ENCODE data around the gene STON1. TPM values are rescaled to one million over a fixed set of nuclear protein-coding genes. Genes with fewer than 3 reads are reported as not detected.
"Not testable (repeated sequence)": the region's sequence is repeated elsewhere in the genome, so short reads cannot be mapped to it uniquely, and the experiment has no call there.

STON1 gene
- total RNA-seq, 1 donor from 2014 or later: 0.93 TPM

- no peaks in the 10 kb centered on the region for H3K4me1 Mint-ChIP-seq
- H3K27me3 Mint-ChIP-seq: no peaks in the 10 kb centered on the region
- DNase-seq: no peak
- H3K4me3 Mint-ChIP-seq: no peak overlapping the region
- H3K27ac Mint-ChIP-seq: no peak overlapping the region
- intact Hi-C loops (cut with micrococcal nuclease): no loop called here
- no peaks in the 10 kb centered on the region for H3K9me3 Mint-ChIP-seq
- no peaks in the 10 kb centered on the region for H3K36me3 Mint-ChIP-seq (ENCODE audit: low read depth)
Observed at GRCh38 chr2:48540237-48540935, 10.4 kb downstream of the STON1 start.

GRCh38 chr2:48541666-48542389 lies 11.9 kb downstream of the STON1 start:
- no peaks in the 10 kb centered on the region for H3K9me3 Mint-ChIP-seq
- H3K36me3 Mint-ChIP-seq (ENCODE audit: low read depth): no peaks in the 10 kb centered on the region
- no peaks in the 10 kb centered on the region for H3K4me1 Mint-ChIP-seq
- no peak overlapping the region for H3K4me3 Mint-ChIP-seq
- intact Hi-C loops (cut with micrococcal nuclease): no loop called here
- no peak for DNase-seq
- H3K27me3 Mint-ChIP-seq: no peaks in the 10 kb centered on the region
- H3K27ac Mint-ChIP-seq: no peak overlapping the region

- no peak overlapping the region for H3K27ac Mint-ChIP-seq
- intact Hi-C loops (cut with micrococcal nuclease): no loop called here
- no peak for DNase-seq
- H3K36me3 Mint-ChIP-seq (ENCODE audit: low read depth): no peaks in the 10 kb centered on the region
- no peak overlapping the region for H3K4me3 Mint-ChIP-seq
- H3K27me3 Mint-ChIP-seq: no peaks in the 10 kb centered on the region
- H3K4me1 Mint-ChIP-seq: no peaks in the 10 kb centered on the region
- H3K9me3 Mint-ChIP-seq: no peaks in the 10 kb centered on the region
Observed at GRCh38 chr2:48543895-48544294, 13.9 kb downstream of the STON1 start.

GRCh38 chr2:48545244-48545643 lies 15.3 kb downstream of the STON1 start:
- Mint-ChIP-seq H3K4me1 (no peaks in the 10 kb centered on the region), H3K27me3 (no peaks in the 10 kb centered on the region), H3K36me3 (ENCODE audit: low read depth) (no peaks in the 10 kb centered on the region), H3K27ac (no peak overlapping the region), H3K9me3 (no peaks in the 10 kb centered on the region), H3K4me3 (no peak overlapping the region)
- no peak for DNase-seq
- intact Hi-C loops (cut with micrococcal nuclease): no loop called here

GRCh38 chr2:48548840-48549239 lies 18.9 kb downstream of the STON1 start:
- intact Hi-C loops (cut with micrococcal nuclease): no loop called here
- H3K27ac Mint-ChIP-seq: no peak overlapping the region
- no peak overlapping the region for H3K4me3 Mint-ChIP-seq
- no peaks in the 10 kb centered on the region for H3K27me3 Mint-ChIP-seq
- H3K36me3 Mint-ChIP-seq (ENCODE audit: low read depth): no peaks in the 10 kb centered on the region
- no peaks in the 10 kb centered on the region for H3K9me3 Mint-ChIP-seq
- DNase-seq: no peak
- H3K4me1 Mint-ChIP-seq: no peaks in the 10 kb centered on the region

- H3K27ac Mint-ChIP-seq: no peak overlapping the region
- H3K4me1 Mint-ChIP-seq: no peaks in the 10 kb centered on the region
- no peak overlapping the region for H3K4me3 Mint-ChIP-seq
- DNase-seq: no peak
- intact Hi-C loops (cut with micrococcal nuclease): no loop called here
- H3K36me3 Mint-ChIP-seq (ENCODE audit: low read depth): no peaks in the 10 kb centered on the region
- no peaks in the 10 kb centered on the region for H3K9me3 Mint-ChIP-seq
- H3K27me3 Mint-ChIP-seq: no peaks in the 10 kb centered on the region
Observed at GRCh38 chr2:48549972-48550371, 20.0 kb downstream of the STON1 start.

- H3K4me1 Mint-ChIP-seq: no peaks in the 10 kb centered on the region
- H3K36me3 Mint-ChIP-seq (ENCODE audit: low read depth): no peaks in the 10 kb centered on the region
- H3K27ac Mint-ChIP-seq: no peak overlapping the region
- H3K27me3 Mint-ChIP-seq: no peaks in the 10 kb centered on the region
- H3K9me3 Mint-ChIP-seq: no peaks in the 10 kb centered on the region
- intact Hi-C loops (cut with micrococcal nuclease): no loop called here
- no peak for DNase-seq
- H3K4me3 Mint-ChIP-seq: no peak overlapping the region
Observed at GRCh38 chr2:48551548-48551947, 21.6 kb downstream of the STON1 start.

- H3K27me3 Mint-ChIP-seq; intact Hi-C loops (cut with micrococcal nuclease); H3K9me3 Mint-ChIP-seq; H3K4me3 Mint-ChIP-seq; H3K4me1 Mint-ChIP-seq; H3K27ac Mint-ChIP-seq; H3K36me3 Mint-ChIP-seq (ENCODE audit: low read depth); DNase-seq: not testable (repeated sequence)
Observed at GRCh38 chr2:48555071-48555470, 25.1 kb downstream of the STON1 start.

- H3K36me3 Mint-ChIP-seq (ENCODE audit: low read depth): no peaks in the 10 kb centered on the region
- no peak overlapping the region for H3K4me3 Mint-ChIP-seq
- H3K27me3 Mint-ChIP-seq: no peaks in the 10 kb centered on the region
- no peaks in the 10 kb centered on the region for H3K9me3 Mint-ChIP-seq
- intact Hi-C loops (cut with micrococcal nuclease): no loop called here
- H3K4me1 Mint-ChIP-seq: no peaks in the 10 kb centered on the region
- H3K27ac Mint-ChIP-seq: no peak overlapping the region
- DNase-seq: no peak
Observed at GRCh38 chr2:48558456-48558855, 28.5 kb downstream of the STON1 start.

GRCh38 chr2:48560546-48561209 lies 30.7 kb downstream of the STON1 start:
- no peaks in the 10 kb centered on the region for H3K36me3 Mint-ChIP-seq (ENCODE audit: low read depth)
- intact Hi-C loops (cut with micrococcal nuclease): no loop called here
- DNase-seq: no peak
- no peak overlapping the region for H3K27ac Mint-ChIP-seq
- no peaks in the 10 kb centered on the region for H3K4me1 Mint-ChIP-seq
- no peak overlapping the region for H3K4me3 Mint-ChIP-seq
- no peaks in the 10 kb centered on the region for H3K9me3 Mint-ChIP-seq
- H3K27me3 Mint-ChIP-seq: no peaks in the 10 kb centered on the region

GRCh38 chr2:48562281-48562680 lies 32.3 kb downstream of the STON1 start:
- Mint-ChIP-seq H3K27ac (no peak overlapping the region), H3K27me3 (no peaks in the 10 kb centered on the region), H3K4me3 (no peak overlapping the region), H3K36me3 (ENCODE audit: low read depth) (no peaks in the 10 kb centered on the region), H3K9me3 (no peaks in the 10 kb centered on the region), H3K4me1 (no peaks in the 10 kb centered on the region)
- intact Hi-C loops (cut with micrococcal nuclease): no loop called here
- no peak for DNase-seq

- intact Hi-C loops (cut with micrococcal nuclease): no loop called here
- no peak for DNase-seq
- Mint-ChIP-seq H3K9me3 (no peaks in the 10 kb centered on the region), H3K27ac (no peak overlapping the region), H3K4me1 (peaks cover 3% of the 10 kb centered on the region), H3K27me3 (peaks cover 1% of the 10 kb centered on the region), H3K4me3 (no peak overlapping the region), H3K36me3 (ENCODE audit: low read depth) (no peaks in the 10 kb centered on the region)
Observed at GRCh38 chr2:48566592-48567310, 36.8 kb downstream of the STON1 start.

- no peak for DNase-seq
- intact Hi-C loops (cut with micrococcal nuclease): no loop called here
- peaks cover 3% of the 10 kb centered on the region for H3K4me1 Mint-ChIP-seq
Observed at GRCh38 chr2:48567671-48568070, 37.7 kb downstream of the STON1 start.

GRCh38 chr2:48568547-48568946 lies 38.6 kb downstream of the STON1 start:
- Mint-ChIP-seq H3K27me3 (peaks cover 1% of the 10 kb centered on the region), H3K9me3 (no peaks in the 10 kb centered on the region), H3K4me3 (no peak overlapping the region), H3K4me1 (peaks cover 3% of the 10 kb centered on the region), H3K36me3 (ENCODE audit: low read depth) (no peaks in the 10 kb centered on the region), H3K27ac (no peak overlapping the region)
- intact Hi-C loops (cut with micrococcal nuclease): no loop called here
- DNase-seq: no peak

More at GRCh38 chr2:48567671-48568070, 37.7 kb downstream of the STON1 start:
- Mint-ChIP-seq H3K4me3 (no peak overlapping the region), H3K9me3 (no peaks in the 10 kb centered on the region), H3K36me3 (ENCODE audit: low read depth) (no peaks in the 10 kb centered on the region), H3K27ac (no peak overlapping the region), H3K27me3 (peaks cover 1% of the 10 kb centered on the region)
